HG02885 (cell line): ENCODE data around the gene PTGR3.

ENCODE experiments used
- ATAC-seq: cut with Tn5 transposase; IDR thresholded peaks from one replicate; pipeline ENCODE4 v1.9.1; 2021; ENCODE audit warnings: mild to moderate bottlenecking; ENCODE audit not compliant: unreplicated experiment, poor library complexity

The PTGR3 gene

GRCh38 chr18:75238100-75238499 lies 29.2 kb upstream of the PTGR3 start:
- no peak for ATAC-seq

GRCh38 chr18:75235896-75236295 lies 27.0 kb upstream of the PTGR3 start:
- no peak for ATAC-seq

GRCh38 chr18:75234901-75235300 lies 26.0 kb upstream of the PTGR3 start:
- ATAC-seq: no peak

- no peak for ATAC-seq
Measured at GRCh38 chr18:75231053-75231406, 22.1 kb upstream of the PTGR3 start.

- no peak for ATAC-seq
Measured at GRCh38 chr18:75230163-75231052, 21.5 kb upstream of the PTGR3 start.

GRCh38 chr18:75229437-75229836 lies 20.5 kb upstream of the PTGR3 start:
- no peak for ATAC-seq

- ATAC-seq: no peak
Measured at GRCh38 chr18:75228967-75229366, 20.0 kb upstream of the PTGR3 start.

GRCh38 chr18:75227535-75228296 lies 18.8 kb upstream of the PTGR3 start:
- ATAC-seq: no peak

GRCh38 chr18:75226956-75227316 lies 18.0 kb upstream of the PTGR3 start:
- ATAC-seq: no peak

- no peak for ATAC-seq
Measured at GRCh38 chr18:75226286-75226955, 17.5 kb upstream of the PTGR3 start.

GRCh38 chr18:75223687-75224347 lies 14.9 kb upstream of the PTGR3 start:
- ATAC-seq: no peak

GRCh38 chr18:75222407-75222806 lies 13.5 kb upstream of the PTGR3 start:
- no peak for ATAC-seq

GRCh38 chr18:75221897-75222296 lies 13.0 kb upstream of the PTGR3 start:
- no peak for ATAC-seq

GRCh38 chr18:75221397-75221796 lies 12.5 kb upstream of the PTGR3 start:
- no peak for ATAC-seq

GRCh38 chr18:75220551-75221355 lies 11.8 kb upstream of the PTGR3 start:
- no peak for ATAC-seq

- no peak for ATAC-seq
Measured at GRCh38 chr18:75219745-75220375, 10.9 kb upstream of the PTGR3 start.

- no peak for ATAC-seq
Measured at GRCh38 chr18:75218065-75218923, 9.4 kb upstream of the PTGR3 start.

- no peak for ATAC-seq
Measured at GRCh38 chr18:75216911-75217689, 8.2 kb upstream of the PTGR3 start.
